Erythroblast (primary cell): Measurements from ENCODE around the gene COL5A1.

Source experiments
- GATA1 ChIP-seq: IDR thresholded peaks from 2 replicates; pipeline ENCODE4 v1.6.1; 2011; ENCODE audit warnings: low read depth, mild to moderate bottlenecking, control low read depth, low read length, moderate library complexity
- POLR2A ChIP-seq: IDR thresholded peaks from 2 replicates; pipeline ENCODE4 v1.6.1; 2011; ENCODE audit warnings: mild to moderate bottlenecking, low read length

GRCh38 chr9:134827993-134828392 lies 186.4 kb downstream of the COL5A1 start:
- TF ChIP-seq POLR2A (no peak), GATA1 (no peak)
